ENCODE data around the gene PIK3R3.
"Not testable (repeated sequence)": the region's sequence is repeated elsewhere in the genome, so short reads cannot be mapped to it uniquely, and the experiment has no call there.

DNA sequence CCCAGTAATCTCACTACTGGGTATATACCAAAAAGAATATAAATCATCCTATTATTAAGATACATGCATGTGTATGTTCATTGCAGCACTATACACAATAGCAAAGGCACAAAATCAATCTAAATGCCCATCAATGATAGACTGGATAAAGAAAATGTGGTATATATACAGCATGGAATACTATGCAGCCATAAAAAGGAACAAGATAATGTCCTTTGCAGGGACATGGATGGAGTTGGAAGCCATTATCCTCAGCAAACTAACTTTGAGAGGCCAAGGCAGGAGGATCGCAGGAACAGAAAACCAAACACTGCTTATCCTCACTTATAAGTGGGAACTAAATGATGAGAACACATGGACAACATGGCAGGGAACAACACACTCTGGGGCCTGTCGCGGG lies 37.3 kb downstream of the PIK3R3 start:
- TF ChIP-seq RAD21 (CRISPR knock-in tag; conservative IDR thresholded peaks at IDR 0.05 in 1 of 2, IDR thresholded peaks at IDR 0.05 in 1 of 2); CBX1 (IDR thresholded peaks at IDR 0.05; ENCODE audit: low read depth): not testable (repeated sequence)
- TF ChIP-seq, protein P1, sequence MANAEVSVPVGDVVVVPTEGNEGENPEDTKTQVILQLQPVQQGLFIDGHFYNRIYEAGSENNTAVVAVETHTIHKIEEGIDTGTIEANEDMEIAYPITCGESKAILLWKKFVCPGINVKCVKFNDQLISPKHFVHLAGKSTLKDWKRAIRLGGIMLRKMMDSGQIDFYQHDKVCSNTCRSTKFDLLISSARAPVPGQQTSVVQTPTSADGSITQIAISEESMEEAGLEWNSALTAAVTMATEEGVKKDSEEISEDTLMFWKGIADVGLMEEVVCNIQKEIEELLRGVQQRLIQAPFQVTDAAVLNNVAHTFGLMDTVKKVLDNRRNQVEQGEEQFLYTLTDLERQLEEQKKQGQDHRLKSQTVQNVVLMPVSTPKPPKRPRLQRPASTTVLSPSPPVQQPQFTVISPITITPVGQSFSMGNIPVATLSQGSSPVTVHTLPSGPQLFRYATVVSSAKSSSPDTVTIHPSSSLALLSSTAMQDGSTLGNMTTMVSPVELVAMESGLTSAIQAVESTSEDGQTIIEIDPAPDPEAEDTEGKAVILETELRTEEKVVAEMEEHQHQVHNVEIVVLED (CRISPR knock-in tag; IDR thresholded peaks at IDR 0.05) = not testable (repeated sequence)

All from K562 (cell line).